Measurements from ENCODE around the gene ACTRT3. TPM values are rescaled to one million over a fixed set of nuclear protein-coding genes. Genes with fewer than 3 reads are reported as not detected.

The ACTRT3 gene
- total RNA-seq, 1 donor from 2014 or later = 0.32 TPM

GRCh38 chr3:169790687-169791429, 21.5 kb upstream of the ACTRT3 start:
- Histone ChIP-seq H3K4me3 (no peak overlapping the region), H3K9me3 (no peaks in the 10 kb centered on the region), H3K27me3 (no peaks in the 10 kb centered on the region), H3K36me3 (peaks cover 24 to 49% of the 10 kb centered on the region in 2 donors), H3K4me1 (no peaks in the 10 kb centered on the region), H3K27ac (no peak overlapping the region)
- intact Hi-C loops (cut with DNase I) = no loop called here
- no peak for TF ChIP-seq CTCF (IDR thresholded peaks at IDR 0.05)
- no peak for DNase-seq (ENCODE audit: low spot score in 2 of 2)

- H3K27me3 ChIP-seq = no peaks in the 10 kb centered on the region
- DNase-seq (ENCODE audit: low spot score in 2 of 2) = no peak
- peaks cover 31 to 55% of the 10 kb centered on the region in 2 donors for H3K36me3 ChIP-seq
- H3K9me3 ChIP-seq = no peaks in the 10 kb centered on the region
- H3K4me3 ChIP-seq = no peak overlapping the region
- H3K4me1 ChIP-seq = no peaks in the 10 kb centered on the region
- H3K27ac ChIP-seq = no peak overlapping the region
- TF ChIP-seq CTCF (IDR thresholded peaks at IDR 0.05) = no peak
- intact Hi-C loops (cut with DNase I) = no loop called here
Observed at GRCh38 chr3:169790219-169790618, 20.9 kb upstream of the ACTRT3 start.

- intact Hi-C loops (cut with DNase I) = no loop called here
- TF ChIP-seq CTCF (IDR thresholded peaks at IDR 0.05) = no peak
- peaks cover 33 to 69% of the 10 kb centered on the region in 2 donors for H3K36me3 ChIP-seq
Observed at GRCh38 chr3:169787791-169788190, 18.4 kb upstream of the ACTRT3 start.

DNA sequence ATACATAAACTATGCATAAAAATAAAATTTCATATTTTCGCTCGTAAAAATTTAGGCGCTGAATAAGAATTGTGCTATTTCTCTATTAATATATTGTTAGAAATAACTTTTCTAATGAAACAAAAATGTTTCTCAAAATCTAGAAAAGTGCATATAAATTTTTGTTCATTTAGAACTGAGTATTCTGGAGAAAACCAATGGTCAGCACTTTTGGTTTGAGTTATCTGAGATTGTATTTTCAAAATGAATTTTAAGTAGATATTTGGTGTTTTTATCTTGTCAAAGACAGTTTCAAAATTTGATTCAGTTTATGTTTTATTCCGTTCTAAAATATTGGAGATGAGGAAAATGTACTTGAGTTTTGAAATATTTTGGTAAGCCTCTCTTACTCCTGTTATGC, 17.8 kb upstream of the ACTRT3 start:
- Histone ChIP-seq H3K4me3 (no peak overlapping the region), H3K27ac (no peak overlapping the region), H3K4me1 (no peaks in the 10 kb centered on the region), H3K27me3 (no peaks in the 10 kb centered on the region), H3K9me3 (no peaks in the 10 kb centered on the region), H3K36me3 (peaks cover 32 to 69% of the 10 kb centered on the region in 2 donors)
- intact Hi-C loops (cut with DNase I) = no loop called here
- no peak for DNase-seq (ENCODE audit: low spot score in 2 of 2)
- TF ChIP-seq CTCF (IDR thresholded peaks at IDR 0.05) = no peak

More at GRCh38 chr3:169787791-169788190, 18.4 kb upstream of the ACTRT3 start:
- Histone ChIP-seq H3K27ac (no peak overlapping the region), H3K9me3 (no peaks in the 10 kb centered on the region), H3K4me3 (no peak overlapping the region), H3K27me3 (no peaks in the 10 kb centered on the region), H3K4me1 (no peaks in the 10 kb centered on the region)
- no peak for DNase-seq (ENCODE audit: low spot score in 2 of 2)

DNA sequence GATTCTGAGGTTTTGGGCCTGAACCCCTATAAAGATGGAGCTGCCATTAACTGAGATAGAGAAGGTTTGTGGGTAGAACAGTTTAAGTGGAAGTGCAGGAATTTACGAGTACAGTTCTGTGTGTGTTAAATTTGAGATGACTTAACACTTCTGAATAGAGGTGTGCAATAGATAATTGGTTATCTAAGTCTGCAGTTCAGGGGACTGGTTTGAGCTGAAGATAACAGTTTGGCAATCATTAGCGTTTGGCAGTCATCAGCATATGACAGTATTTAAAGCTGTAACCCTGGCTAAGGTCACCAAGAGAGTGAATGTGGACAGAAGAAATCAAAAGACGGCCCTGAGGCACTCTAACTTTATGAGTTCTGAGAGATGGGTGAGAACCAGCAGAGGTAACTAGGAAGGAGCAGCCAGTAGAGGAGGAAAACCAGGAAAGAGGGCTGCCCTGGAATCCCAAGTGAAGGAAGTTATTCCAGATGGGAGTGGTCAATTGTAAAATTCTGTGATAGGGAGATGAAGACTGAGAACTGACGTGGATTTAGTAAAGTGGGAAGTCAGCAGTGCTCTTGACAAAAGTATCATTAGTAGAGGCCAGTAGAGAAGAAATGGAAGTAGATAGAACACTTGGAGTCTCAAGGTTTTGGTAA, 12.0 kb upstream of the ACTRT3 start:
- H3K27ac ChIP-seq = no peak overlapping the region
- no peaks in the 10 kb centered on the region for H3K27me3 ChIP-seq
- TF ChIP-seq CTCF (IDR thresholded peaks at IDR 0.05) = no peak
- no peaks in the 10 kb centered on the region for H3K4me1 ChIP-seq
- H3K4me3 ChIP-seq = no peak overlapping the region
- DNase-seq (ENCODE audit: low spot score in 2 of 2) = no peak
- intact Hi-C loops (cut with DNase I) = no loop called here
- H3K9me3 ChIP-seq = no peaks in the 10 kb centered on the region
- H3K36me3 ChIP-seq = peaks cover 63 to 70% of the 10 kb centered on the region in 2 donors
